Ovary (tissue), 3 donors: ENCODE measurements around the gene EGF.

Experiments used
- CTCF ChIP-seq, 3 donors: fragments of 450-650 bp in 2 of 3; fragments of 200-600 bp in 1 of 3; IDR thresholded peaks; one replicate each; pipeline versions ENCODE4 v1.5.1 to v1.8.0; 2016 to 2022; ENCODE audit warnings: antibody characterized with exemption in 3 of 3, mild to moderate bottlenecking in 1 of 3
- EP300 ChIP-seq: sonication (generic); formaldehyde crosslinking; IDR thresholded peaks from one replicate; pipeline ENCODE4 v1.6.1; 2017; ENCODE audit warnings: antibody characterized with exemption
- POLR2A ChIP-seq: fragments of 450-650 bp; IDR thresholded peaks from one replicate; pipeline ENCODE4 v1.6.1; 2017; ENCODE audit warnings: antibody characterized with exemption, mild to moderate bottlenecking, moderate library complexity
- donor health status: DM: no; HTN: no; CAD: no.

GRCh38 chr4:109953556-109953955 lies 40.9 kb downstream of the EGF start:
- no peak for TF ChIP-seq POLR2A
- no peak for TF ChIP-seq CTCF (IDR thresholded peaks at IDR 0.05)
- TF ChIP-seq EP300: no peak
